AG04450 (cell line): ENCODE measurements around the gene RAB14. TPM values are rescaled to one million over a fixed set of nuclear protein-coding genes. Genes with fewer than 3 reads are reported as not detected.

Experiments used
- CTCF ChIA-PET: fragments of 300-600, 350-600 bp; formaldehyde crosslinking; extraction: SDS; loops from one replicate; lab custom pipeline; 2022; ENCODE audit warnings: antibody characterized with exemption, inconsistent platforms; lab: Charles Lee
- POLR2A ChIA-PET: fragments of 350-600 bp; formaldehyde crosslinking; extraction: SDS; loops from one replicate; lab custom pipeline; 2021; ENCODE audit warnings: antibody characterized with exemption, inconsistent platforms; lab: Yijun Ruan, JAX
- DNase-seq: peaks from one replicate; pipeline ENCODE4 v3.0.0-alpha.2; 2011; ENCODE audit warnings: low read depth, low spot score
- H3K27ac ChIP-seq: one replicate; pipeline ENCODE4 v1.5.1; 2012; ENCODE audit warnings: low read depth, low read length, control low read depth
- H3K27me3 ChIP-seq: one replicate; pipeline ENCODE4 v1.6.0; 2012; ENCODE audit warnings: low read length; ENCODE audit not compliant: control insufficient read depth, insufficient read depth
- H3K4me3 ChIP-seq: 2 replicates; pipeline ENCODE4 v1.5.1; 2011; ENCODE audit warnings: mild to moderate bottlenecking, low read depth, low read length, control low read depth
- H3K9me3 ChIP-seq: 2 replicates; pipeline ENCODE4 v1.5.1; 2012; ENCODE audit warnings: low read length; ENCODE audit not compliant: control insufficient read depth, insufficient read depth
- polyA plus RNA-seq: library from polyadenylated mRNA; depleted of rRNA; stranded (reverse); fragments of >200 nt; gene quantifications from 2 replicates; pipeline ENCODE4 v1.2.3, GENCODE V29; 2011
- TF ChIP-seq, protein P1 (sequence below): IDR thresholded peaks from 2 replicates; pipeline ENCODE4 v1.5.1; 2011; ENCODE audit warnings: low read depth, low read length, control low read depth, inconsistent platforms

The RAB14 gene
- polyA plus RNA-seq, 1 experiment: 40.3 TPM

DNA sequence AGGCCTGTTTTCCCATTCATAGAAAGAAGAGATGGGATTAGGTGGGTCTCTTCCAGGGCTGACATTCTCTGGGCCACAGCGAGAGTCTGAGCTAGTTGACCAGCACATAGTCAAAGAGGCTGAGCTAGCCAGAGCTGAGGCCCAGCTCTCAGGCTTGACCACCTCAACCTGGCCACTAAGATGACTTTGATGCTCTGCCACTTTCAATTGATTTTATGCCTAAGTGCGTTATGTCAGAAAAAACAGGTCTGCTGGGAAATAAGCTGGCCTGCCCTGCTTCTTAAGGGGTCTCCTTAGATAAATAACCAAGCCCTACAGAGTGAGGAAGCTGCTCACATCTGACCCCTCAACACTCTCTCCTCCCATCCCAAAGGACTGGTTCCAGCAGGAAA is 20.0 kb upstream of the RAB14 start:
- Histone ChIP-seq H3K4me3 (no peak overlapping the region), H3K27me3 (no peaks in the 10 kb centered on the region), H3K9me3 (no peaks in the 10 kb centered on the region), H3K27ac (no peak overlapping the region)
- CTCF ChIA-PET: interaction anchor here (0.9 to 2.3 kb wide), 7 partner anchors 8 to 218 kb away, joined by 3 to 9 read pairs (median 3); partner anchors contain the start of gene RAB14
- no peak for DNase-seq
- TF ChIP-seq, protein P1, sequence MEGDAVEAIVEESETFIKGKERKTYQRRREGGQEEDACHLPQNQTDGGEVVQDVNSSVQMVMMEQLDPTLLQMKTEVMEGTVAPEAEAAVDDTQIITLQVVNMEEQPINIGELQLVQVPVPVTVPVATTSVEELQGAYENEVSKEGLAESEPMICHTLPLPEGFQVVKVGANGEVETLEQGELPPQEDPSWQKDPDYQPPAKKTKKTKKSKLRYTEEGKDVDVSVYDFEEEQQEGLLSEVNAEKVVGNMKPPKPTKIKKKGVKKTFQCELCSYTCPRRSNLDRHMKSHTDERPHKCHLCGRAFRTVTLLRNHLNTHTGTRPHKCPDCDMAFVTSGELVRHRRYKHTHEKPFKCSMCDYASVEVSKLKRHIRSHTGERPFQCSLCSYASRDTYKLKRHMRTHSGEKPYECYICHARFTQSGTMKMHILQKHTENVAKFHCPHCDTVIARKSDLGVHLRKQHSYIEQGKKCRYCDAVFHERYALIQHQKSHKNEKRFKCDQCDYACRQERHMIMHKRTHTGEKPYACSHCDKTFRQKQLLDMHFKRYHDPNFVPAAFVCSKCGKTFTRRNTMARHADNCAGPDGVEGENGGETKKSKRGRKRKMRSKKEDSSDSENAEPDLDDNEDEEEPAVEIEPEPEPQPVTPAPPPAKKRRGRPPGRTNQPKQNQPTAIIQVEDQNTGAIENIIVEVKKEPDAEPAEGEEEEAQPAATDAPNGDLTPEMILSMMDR: no peak
- POLR2A ChIA-PET: no interaction called here

- ChIA-PET POLR2A (no interaction called here), CTCF (interaction anchor here (0.9 to 2.3 kb wide), 6 partner anchors 7 to 178 kb away, joined by 3 to 9 read pairs (median 3); partner anchors contain the start of gene RAB14)
- no peak for DNase-seq
- Histone ChIP-seq H3K9me3 (no peaks in the 10 kb centered on the region), H3K27me3 (no peaks in the 10 kb centered on the region), H3K4me3 (no peak overlapping the region), H3K27ac (no peak overlapping the region)
- TF ChIP-seq, protein P1: no peak
Observed at GRCh38 chr9:121220996-121221663, 19.5 kb upstream of the RAB14 start.

GRCh38 chr9:121219530-121219929 is 17.9 kb upstream of the RAB14 start:
- no peak for DNase-seq
- no peaks in the 10 kb centered on the region for H3K9me3 ChIP-seq
- H3K27ac ChIP-seq: no peak overlapping the region
- TF ChIP-seq, protein P1: no peak
- H3K4me3 ChIP-seq: no peak overlapping the region
- H3K27me3 ChIP-seq: no peaks in the 10 kb centered on the region
- ChIA-PET CTCF (no interaction called here), POLR2A (no interaction called here)

DNA sequence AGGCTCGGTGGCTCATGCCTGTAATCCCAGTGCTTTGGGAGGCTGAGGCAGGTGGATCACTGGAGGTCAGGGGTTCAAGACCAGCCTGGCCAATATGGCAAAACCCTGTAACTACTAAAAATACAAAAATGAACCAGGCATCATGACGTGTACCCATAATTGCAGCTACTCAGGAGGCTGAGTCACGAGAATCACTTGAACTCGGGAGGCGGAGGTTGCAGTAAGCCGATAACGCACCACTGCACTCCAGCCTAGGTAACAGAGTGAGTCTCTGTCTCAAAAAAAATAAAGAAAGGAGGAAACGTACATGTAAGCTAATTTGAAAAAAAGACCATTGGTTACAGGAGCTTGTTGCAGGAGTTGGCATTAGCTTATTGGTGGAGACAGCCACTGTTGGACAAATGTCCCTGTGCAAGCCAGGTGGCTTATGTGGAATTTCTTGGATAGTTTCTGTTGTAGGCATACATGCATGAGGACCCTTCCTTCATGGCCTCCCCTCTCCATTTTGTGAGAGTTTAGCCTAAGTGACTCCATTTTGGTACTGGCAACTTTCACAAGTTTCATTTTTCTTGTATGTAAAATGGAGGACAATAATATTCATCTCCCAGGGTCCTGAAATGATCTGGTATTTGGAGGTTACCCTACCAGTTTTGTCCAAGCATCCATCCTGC is 16.8 kb upstream of the RAB14 start:
- H3K27ac ChIP-seq: no peak overlapping the region
- TF ChIP-seq, protein P1: no peak
- ChIA-PET POLR2A (interaction anchor here (1.1 kb wide), 1 partner anchor 16 kb away, joined by 4 read pairs; no protein-coding TSS in a partner anchor), CTCF (interaction anchor here (0.9 to 1.3 kb wide), 3 partner anchors 8 to 101 kb away, joined by 3 to 4 read pairs (median 4); no protein-coding TSS in a partner anchor)
- no peak overlapping the region for H3K4me3 ChIP-seq
- no peak for DNase-seq
- no peaks in the 10 kb centered on the region for H3K27me3 ChIP-seq
- H3K9me3 ChIP-seq: no peaks in the 10 kb centered on the region
